Endometrium (tissue), 2 donors: ENCODE data around the gene LALBA.
"Not testable (repeated sequence)": the region's sequence is repeated elsewhere in the genome, so short reads cannot be mapped to it uniquely, and the experiment has no call there.

Source experiments
- FAIRE-seq: peaks from 2 replicates; lab custom pipeline; 2012; peaks lifted over from hg19 to GRCh38; lab: Jason Lieb, UNC
- donor health status: control.
- donor health status: control.

Gene LALBA

DNA sequence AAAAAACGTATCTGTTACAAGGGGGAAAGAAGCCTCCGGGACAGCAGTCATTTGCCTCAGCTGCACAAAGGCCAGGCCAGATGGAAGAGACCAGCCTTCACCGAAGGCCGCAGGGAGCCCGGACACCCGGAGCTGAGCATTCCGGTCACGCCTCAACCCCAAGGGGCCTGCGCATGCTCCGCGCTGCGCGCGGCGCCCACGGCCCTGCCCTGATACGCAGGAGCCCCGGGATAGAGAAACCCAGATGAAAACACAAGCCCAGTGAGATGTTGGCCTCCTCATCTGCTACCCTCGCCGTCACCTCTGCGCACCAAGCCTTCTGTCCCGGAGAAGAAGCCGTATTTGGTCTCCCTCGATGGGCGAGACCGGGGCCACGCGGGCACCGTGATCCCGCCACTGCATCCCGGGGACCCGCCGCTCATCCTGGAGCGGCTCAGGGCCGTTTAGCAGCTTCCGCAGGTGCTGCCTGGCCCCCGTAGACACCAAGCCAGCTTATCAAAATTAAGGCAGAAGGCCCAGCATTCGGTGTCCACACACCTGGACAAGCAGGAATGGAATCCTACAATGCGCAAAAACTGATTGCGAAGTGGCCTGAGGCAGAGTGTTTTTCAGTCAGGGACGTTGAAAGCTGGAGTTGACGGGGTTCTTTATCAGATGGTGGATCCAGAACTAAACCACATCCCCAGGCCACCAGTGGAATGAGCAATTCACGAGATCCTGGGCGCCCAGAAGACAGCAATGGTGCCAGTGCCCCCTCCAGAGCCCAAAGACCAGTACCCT is 41.8 kb downstream of the LALBA start:
- no peak for FAIRE-seq

GRCh38 chr12:48525332-48525731 is 44.5 kb downstream of the LALBA start, which contains the start of gene OR8S1:
Gene OR8S1, plus strand, starts transcription at chr12:48525632. Its CDS starts 0 bp downstream, at chr12:48525632.
- no peak for FAIRE-seq

DNA sequence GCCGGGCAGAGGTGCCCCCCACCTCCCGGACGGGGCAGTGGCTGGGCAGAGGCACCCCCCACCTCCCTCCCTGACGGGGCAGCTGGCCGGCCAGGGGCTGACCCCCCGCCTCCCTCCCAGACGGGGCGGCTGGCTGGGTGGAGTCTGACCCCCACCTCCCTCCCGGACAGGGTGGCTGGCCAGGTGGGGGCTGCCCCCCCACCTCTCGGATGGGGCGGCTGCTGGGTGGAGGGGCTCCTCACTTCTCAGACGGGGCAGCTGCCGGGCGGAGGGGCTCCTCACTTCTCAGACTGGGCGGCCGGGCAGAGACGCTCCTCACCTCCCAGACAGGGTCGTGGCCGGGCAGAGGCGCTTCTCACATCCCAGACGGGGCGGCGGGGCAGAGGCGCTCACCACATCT is 49.5 kb downstream of the LALBA start:
- not testable (repeated sequence) for FAIRE-seq
